Measurements from ENCODE around the gene SFTPD.

GRCh38 chr10:79926037-79926436, 22.9 kb downstream of the SFTPD start:
- TF ChIP-seq POLR2A (IDR thresholded peaks at IDR 0.05), result no peak
- TF ChIP-seq CTCF (IDR thresholded peaks at IDR 0.05), result no peak
